Measurements from ENCODE around the gene PNPLA2.

The PNPLA2 gene

DNA sequence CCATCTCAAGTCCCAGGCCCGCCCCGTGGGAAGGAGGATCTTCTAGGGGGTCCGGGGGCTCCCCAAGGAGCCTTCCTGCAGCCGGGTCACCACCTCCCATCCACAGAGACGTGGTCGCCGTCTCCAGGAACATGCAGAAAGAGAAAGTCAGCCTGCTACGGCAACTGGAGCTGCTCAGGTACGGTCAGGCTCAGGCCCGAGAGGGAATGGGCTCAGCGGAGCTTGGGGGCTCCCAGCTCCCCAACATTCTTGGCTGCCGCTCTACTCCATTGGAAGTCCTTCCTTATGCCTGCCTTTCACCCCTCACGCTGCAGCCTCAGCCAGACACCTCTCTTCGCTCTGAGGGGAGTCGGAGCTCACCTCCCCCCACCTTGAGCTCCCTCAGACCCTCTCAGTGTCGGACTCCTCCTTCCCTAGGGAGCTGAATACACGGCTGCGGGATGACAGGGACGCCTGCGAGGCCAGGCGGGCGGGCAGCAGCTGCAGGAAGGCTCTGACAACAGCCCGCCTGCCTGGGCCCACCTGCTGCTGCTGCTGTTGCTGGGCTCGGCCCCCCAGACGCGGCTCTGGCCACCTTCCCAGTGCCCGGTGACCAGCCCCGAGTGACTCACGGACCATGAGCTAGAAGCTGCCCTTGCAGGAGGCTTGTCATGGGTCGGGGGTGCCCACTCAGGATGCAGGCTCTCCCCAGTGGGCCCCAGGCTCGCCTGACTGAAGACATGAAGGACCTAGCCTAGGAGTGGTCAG, 12.6 kb downstream of the PNPLA2 start:
- Histone ChIP-seq H3K27ac (ENCODE audit: low read length) (no peak overlapping the region), H3K9ac (ENCODE audit: low read depth, low read length) (no peak overlapping the region), H3K4me3 (ENCODE audit: low read length) (peak overlapping the region; percentile 56), H3K4me1 (ENCODE audit: insufficient read depth, low read length) (peaks cover 25% of the 10 kb centered on the region), H3K36me3 (ENCODE audit: insufficient read depth, low read depth, low read length) (no peaks in the 10 kb centered on the region), H3K27me3 (ENCODE audit: insufficient read depth, low read length) (peaks cover 70% of the 10 kb centered on the region), H3K9me3 (ENCODE audit: insufficient read depth, low read depth, low read length) (no peaks in the 10 kb centered on the region)

DNA sequence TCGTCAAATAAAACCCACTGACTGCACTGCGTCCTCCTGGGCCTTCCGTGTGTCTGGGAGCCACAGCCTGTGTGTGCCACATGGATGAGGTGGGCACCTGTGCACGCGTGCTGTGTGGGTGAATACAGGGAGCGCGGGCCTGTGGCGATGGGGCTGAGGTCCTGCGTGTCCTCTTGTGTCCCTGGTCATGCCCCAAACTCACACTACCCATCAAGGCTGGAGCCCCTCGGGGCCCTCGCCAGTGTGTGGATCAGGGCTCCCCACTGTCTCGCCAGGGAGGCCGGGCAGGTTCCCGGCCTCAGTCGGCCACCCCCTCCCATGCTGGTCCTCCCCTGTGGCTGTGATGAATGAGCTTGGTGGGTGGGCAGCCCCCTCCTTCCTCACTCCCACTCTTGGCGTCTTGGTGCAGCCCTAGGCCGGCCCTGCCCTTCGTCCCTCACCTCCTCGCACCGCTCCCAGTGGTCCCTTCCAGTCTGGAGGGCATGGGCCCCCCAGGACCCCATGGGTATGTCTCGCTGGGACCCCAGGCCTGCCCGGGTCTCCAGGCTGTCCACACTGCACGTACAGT, 13.3 kb downstream of the PNPLA2 start:
- H3K9ac ChIP-seq (ENCODE audit: low read depth, low read length) = no peak overlapping the region
- H3K27me3 ChIP-seq (ENCODE audit: insufficient read depth, low read length) = peaks cover 62% of the 10 kb centered on the region
- peak overlapping the region; percentile 53 for H3K4me3 ChIP-seq (ENCODE audit: low read length)
- H3K27ac ChIP-seq (ENCODE audit: low read length) = no peak overlapping the region
- peaks cover 6% of the 10 kb centered on the region; the same call in 1 of the 2 replicates for H3K36me3 ChIP-seq (ENCODE audit: insufficient read depth, low read depth, low read length)
- H3K9me3 ChIP-seq (ENCODE audit: insufficient read depth, low read depth, low read length) = no peaks in the 10 kb centered on the region
- peaks cover 25% of the 10 kb centered on the region for H3K4me1 ChIP-seq (ENCODE audit: insufficient read depth, low read length)

DNA sequence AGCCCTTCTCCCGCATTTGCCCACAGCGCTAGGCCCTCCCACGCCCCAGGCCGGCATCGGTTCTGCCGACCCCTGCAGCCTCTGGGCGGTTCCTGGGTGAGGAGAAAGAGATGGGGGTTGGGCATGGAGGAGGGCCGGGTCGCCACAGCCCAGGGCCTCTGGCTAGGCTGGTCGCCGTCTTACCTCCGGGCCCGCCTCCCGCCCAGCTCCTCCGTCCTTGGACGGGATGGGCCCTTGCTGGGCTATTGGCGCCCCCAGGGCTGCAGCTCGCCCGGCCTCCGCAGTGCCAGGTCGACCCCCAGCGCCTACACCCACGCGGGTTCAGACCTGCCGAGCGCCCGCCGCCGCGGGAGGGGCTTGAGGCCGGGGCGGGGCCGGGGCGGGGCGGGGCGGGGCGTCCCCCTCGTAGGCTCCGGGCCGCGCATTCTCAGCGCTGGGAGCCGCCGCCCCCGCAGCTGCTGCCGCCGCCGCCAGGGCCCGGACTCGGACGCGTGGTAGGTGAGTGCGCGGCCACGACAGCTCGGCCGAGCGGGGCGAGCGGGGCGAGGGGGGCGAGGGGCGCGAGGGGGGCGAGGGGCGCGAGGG, 13.9 kb downstream of the PNPLA2 start, which contains the start of gene CD151:
CD151 (plus strand) TSS at position 424 of the 585 bp plus-strand sequence. CDS start 3,118 bp downstream, outside the sequence.
- Histone ChIP-seq H3K27ac (ENCODE audit: low read length) (no peak within 1 kb of the TSS), H3K9me3 (ENCODE audit: insufficient read depth, low read depth, low read length) (no peaks in the 10 kb centered on the region), H3K4me1 (ENCODE audit: insufficient read depth, low read length) (peaks cover 25% of the 10 kb centered on the region), H3K4me3 (ENCODE audit: low read length) (peak within 1 kb of the TSS; percentile 69), H3K36me3 (ENCODE audit: insufficient read depth, low read depth, low read length) (peaks cover 12% of the 10 kb centered on the region; the same call in 1 of the 2 replicates), H3K27me3 (ENCODE audit: insufficient read depth, low read length) (peaks cover 58% of the 10 kb centered on the region), H3K9ac (ENCODE audit: low read depth, low read length) (peak within 1 kb of the TSS; percentile 74; the same call in 1 of the 2 replicates)

DNA sequence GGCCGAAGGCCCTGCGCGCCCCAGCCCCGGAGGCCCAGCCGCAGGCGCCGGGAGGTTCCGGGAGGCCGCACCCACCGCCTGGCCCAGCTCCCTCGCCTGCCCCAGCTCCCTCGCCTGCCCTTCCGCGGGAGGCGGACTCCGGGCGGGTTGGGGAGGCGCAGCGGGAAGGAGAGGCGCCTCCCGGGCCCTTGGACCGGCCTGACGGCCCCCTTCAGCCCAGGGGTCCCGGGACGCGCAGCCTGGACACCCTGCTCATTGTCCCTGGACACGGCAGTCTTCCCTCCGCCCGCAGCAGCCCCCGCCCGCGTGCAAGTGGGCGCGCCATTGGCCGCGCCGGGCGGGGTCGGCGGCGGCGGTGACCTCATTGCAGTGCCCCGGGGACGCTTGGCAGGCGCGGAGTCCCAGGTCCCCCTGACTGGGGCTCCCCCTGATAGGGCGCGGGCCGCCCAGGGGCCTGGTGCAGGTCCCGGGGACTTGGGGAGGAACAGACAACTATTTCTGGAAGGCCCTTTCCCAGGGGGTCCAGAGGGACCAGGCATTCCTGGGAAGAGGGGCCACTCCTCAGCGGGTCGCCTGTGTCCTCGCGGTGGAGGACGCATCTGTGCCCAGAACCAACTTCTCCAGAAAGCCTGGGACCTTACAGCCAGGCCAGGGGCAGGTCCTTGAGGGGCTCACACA, 14.5 kb downstream of the PNPLA2 start:
- peaks cover 19% of the 10 kb centered on the region for H3K4me1 ChIP-seq (ENCODE audit: insufficient read depth, low read length)
- peaks cover 51% of the 10 kb centered on the region for H3K27me3 ChIP-seq (ENCODE audit: insufficient read depth, low read length)
- H3K4me3 ChIP-seq (ENCODE audit: low read length) = peak overlapping the region; percentile 69
- no peak overlapping the region for H3K27ac ChIP-seq (ENCODE audit: low read length)
- no peaks in the 10 kb centered on the region for H3K9me3 ChIP-seq (ENCODE audit: insufficient read depth, low read depth, low read length)
- peak overlapping the region; percentile 74; the same call in 1 of the 2 replicates for H3K9ac ChIP-seq (ENCODE audit: low read depth, low read length)
- H3K36me3 ChIP-seq (ENCODE audit: insufficient read depth, low read depth, low read length) = peaks cover 17% of the 10 kb centered on the region; the same call in 1 of the 2 replicates

DNA sequence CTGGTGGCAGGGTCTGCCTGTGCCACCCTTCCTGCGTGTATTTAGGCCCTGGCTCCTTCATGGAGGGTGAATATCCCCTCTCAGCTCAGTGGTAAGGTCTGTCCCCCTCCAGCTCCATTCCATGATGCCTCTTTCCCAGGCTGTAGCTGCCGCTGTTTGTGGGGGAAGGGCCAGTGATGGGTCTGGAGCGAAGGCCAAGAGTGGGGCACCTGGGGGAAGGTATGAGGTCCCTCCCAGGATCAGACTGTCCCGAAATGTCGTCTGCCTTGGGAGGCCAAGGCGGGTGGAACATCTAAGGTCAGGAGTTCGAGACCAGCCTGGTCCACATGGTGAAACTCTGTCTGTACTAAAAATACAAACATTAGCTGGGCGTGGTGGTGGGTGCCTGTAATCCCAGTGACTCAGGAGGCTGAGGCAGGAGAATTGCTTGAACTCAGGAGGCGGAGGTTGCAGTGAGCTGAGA, 15.2 kb downstream of the PNPLA2 start:
- Histone ChIP-seq H3K4me1 (ENCODE audit: insufficient read depth, low read length) (peaks cover 18% of the 10 kb centered on the region), H3K27ac (ENCODE audit: low read length) (no peak overlapping the region), H3K4me3 (ENCODE audit: low read length) (peak overlapping the region; percentile 69; the same call in 1 of the 2 replicates), H3K27me3 (ENCODE audit: insufficient read depth, low read length) (peaks cover 45% of the 10 kb centered on the region), H3K36me3 (ENCODE audit: insufficient read depth, low read depth, low read length) (peaks cover 22% of the 10 kb centered on the region; the same call in 1 of the 2 replicates), H3K9me3 (ENCODE audit: insufficient read depth, low read depth, low read length) (no peaks in the 10 kb centered on the region), H3K9ac (ENCODE audit: low read depth, low read length) (no peak overlapping the region)

DNA sequence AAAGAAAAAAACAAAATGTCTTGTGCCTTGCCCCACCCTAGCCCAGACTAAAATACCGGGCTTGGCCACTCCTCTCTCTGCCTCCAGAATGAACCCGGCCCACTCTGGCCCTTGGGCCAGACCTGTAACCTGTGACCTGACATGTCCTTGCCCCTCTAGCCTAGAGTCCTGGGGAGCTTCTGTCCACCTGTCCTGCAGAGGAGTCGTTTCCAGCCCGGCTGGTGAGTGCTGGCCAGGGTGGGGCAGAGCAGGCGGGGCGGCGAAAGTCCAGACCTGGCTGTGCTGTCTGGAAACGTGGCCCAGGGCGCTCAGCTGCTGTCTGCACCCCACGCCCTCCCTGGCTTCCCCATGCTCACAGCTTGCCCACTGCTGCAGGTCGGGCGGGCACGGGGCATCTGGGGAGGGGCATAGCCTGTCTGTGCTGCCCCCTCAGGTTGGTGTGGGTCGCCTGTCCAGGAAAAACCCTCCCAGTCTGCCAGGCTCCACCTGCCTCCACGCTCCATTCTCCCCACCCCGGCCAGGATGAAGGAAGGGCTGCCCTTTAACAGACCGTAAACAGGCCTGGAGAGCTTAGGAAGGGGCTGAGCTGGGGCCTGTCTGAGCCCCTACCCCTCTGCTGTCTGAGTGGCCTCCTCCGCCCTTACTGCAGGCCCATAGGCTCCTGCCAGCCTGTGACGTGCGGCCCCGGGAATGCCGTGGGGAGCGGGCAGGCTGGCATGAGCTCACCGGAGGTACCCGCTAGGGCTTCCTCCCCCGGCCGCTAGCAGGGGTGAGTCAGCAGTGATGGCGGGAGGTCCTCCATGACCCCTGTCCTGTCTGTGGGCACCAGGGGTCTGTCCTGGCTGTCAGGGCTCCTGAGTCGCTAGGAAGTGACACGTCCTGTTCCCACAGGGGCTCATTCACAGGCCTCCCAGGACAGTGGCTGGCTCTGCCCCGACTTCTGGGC, 15.9 kb downstream of the PNPLA2 start:
- H3K9ac ChIP-seq (ENCODE audit: low read depth, low read length) = no peak overlapping the region
- H3K4me3 ChIP-seq (ENCODE audit: low read length) = no peak overlapping the region
- H3K9me3 ChIP-seq (ENCODE audit: insufficient read depth, low read depth, low read length) = no peaks in the 10 kb centered on the region
- H3K36me3 ChIP-seq (ENCODE audit: insufficient read depth, low read depth, low read length) = peaks cover 30% of the 10 kb centered on the region
- peaks cover 37% of the 10 kb centered on the region for H3K27me3 ChIP-seq (ENCODE audit: insufficient read depth, low read length)
- peaks cover 16% of the 10 kb centered on the region for H3K4me1 ChIP-seq (ENCODE audit: insufficient read depth, low read length)
- H3K27ac ChIP-seq (ENCODE audit: low read length) = no peak overlapping the region

DNA sequence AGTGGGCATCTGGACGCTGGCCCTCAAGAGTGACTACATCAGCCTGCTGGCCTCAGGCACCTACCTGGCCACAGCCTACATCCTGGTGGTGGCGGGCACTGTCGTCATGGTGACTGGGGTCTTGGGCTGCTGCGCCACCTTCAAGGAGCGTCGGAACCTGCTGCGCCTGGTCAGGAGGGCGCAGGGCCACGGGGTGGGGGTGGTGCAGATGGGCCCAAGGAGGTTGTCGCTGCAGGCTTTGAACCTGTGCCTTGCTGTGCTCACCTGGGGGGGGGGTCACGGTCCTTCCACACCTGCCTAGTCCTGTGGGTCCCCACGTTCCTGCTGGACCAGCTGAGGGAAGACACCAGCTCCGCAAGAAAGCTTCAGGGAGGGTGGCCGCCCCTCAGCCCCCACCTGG, 17.6 kb downstream of the PNPLA2 start:
- H3K9me3 ChIP-seq (ENCODE audit: insufficient read depth, low read depth, low read length) = no peaks in the 10 kb centered on the region
- H3K4me3 ChIP-seq (ENCODE audit: low read length) = no peak overlapping the region
- H3K27me3 ChIP-seq (ENCODE audit: insufficient read depth, low read length) = peaks cover 21% of the 10 kb centered on the region
- no peak overlapping the region for H3K9ac ChIP-seq (ENCODE audit: low read depth, low read length)
- peaks cover 21% of the 10 kb centered on the region for H3K4me1 ChIP-seq (ENCODE audit: insufficient read depth, low read length)
- no peak overlapping the region for H3K27ac ChIP-seq (ENCODE audit: low read length)
- peaks cover 43% of the 10 kb centered on the region for H3K36me3 ChIP-seq (ENCODE audit: insufficient read depth, low read depth, low read length)

DNA sequence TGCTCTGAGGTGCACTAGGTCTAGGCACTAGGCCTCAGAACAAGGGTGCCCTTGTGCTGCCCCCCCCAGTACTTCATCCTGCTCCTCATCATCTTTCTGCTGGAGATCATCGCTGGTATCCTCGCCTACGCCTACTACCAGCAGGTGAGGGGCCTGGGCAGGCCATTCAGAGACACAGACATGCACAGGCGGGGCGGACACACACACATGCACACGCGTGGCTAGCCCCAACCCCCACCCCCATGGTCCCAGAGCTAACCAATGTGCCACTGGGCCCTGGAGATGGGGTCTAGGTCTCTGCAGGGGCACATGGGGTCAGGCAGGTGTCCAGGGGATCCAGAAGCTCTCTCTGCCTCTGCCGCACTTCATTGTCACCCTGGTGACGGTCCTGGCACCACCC, 18.0 kb downstream of the PNPLA2 start:
- Histone ChIP-seq H3K36me3 (ENCODE audit: insufficient read depth, low read depth, low read length) (peaks cover 43% of the 10 kb centered on the region), H3K27me3 (ENCODE audit: insufficient read depth, low read length) (peaks cover 17% of the 10 kb centered on the region), H3K4me3 (ENCODE audit: low read length) (no peak overlapping the region), H3K27ac (ENCODE audit: low read length) (no peak overlapping the region), H3K9me3 (ENCODE audit: insufficient read depth, low read depth, low read length) (no peaks in the 10 kb centered on the region), H3K9ac (ENCODE audit: low read depth, low read length) (no peak overlapping the region), H3K4me1 (ENCODE audit: insufficient read depth, low read length) (peaks cover 19% of the 10 kb centered on the region)

DNA sequence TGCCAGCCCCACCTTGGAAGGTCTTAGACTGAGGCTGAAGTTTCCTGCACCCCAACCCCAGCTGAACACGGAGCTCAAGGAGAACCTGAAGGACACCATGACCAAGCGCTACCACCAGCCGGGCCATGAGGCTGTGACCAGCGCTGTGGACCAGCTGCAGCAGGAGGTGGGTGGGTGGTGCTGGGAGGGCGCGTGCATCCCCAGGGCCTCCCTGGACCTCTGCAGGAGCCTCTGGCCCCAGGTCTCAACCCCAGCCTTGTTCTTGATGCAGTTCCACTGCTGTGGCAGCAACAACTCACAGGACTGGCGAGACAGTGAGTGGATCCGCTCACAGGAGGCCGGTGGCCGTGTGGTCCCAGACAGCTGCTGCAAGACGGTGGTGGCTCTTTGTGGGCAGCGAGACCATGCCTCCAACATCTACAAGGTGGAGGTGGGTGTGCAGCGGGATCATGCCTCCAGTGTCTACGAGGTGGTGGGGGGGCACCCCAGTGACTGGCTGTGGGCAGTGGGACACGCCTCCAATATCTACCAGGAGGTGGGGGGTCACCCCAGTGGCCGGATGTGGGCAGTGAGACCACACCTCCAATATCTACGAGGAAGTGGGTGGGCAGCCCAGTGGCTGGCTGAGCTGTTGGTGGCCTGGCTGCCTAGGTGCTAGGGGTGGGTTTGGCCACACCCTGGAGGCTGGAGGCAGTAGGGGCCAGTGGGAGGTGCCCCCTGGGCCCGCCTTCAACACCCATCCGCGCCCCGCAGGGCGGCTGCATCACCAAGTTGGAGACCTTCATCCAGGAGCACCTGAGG, 18.7 kb downstream of the PNPLA2 start:
- peaks cover 43% of the 10 kb centered on the region for H3K36me3 ChIP-seq (ENCODE audit: insufficient read depth, low read depth, low read length)
- no peaks in the 10 kb centered on the region for H3K9me3 ChIP-seq (ENCODE audit: insufficient read depth, low read depth, low read length)
- H3K27ac ChIP-seq (ENCODE audit: low read length) = no peak overlapping the region
- no peak overlapping the region for H3K9ac ChIP-seq (ENCODE audit: low read depth, low read length)
- H3K27me3 ChIP-seq (ENCODE audit: insufficient read depth, low read length) = peaks cover 10% of the 10 kb centered on the region; the same call in 1 of the 2 replicates
- peaks cover 13% of the 10 kb centered on the region for H3K4me1 ChIP-seq (ENCODE audit: insufficient read depth, low read length)
- no peak overlapping the region for H3K4me3 ChIP-seq (ENCODE audit: low read length)

DNA sequence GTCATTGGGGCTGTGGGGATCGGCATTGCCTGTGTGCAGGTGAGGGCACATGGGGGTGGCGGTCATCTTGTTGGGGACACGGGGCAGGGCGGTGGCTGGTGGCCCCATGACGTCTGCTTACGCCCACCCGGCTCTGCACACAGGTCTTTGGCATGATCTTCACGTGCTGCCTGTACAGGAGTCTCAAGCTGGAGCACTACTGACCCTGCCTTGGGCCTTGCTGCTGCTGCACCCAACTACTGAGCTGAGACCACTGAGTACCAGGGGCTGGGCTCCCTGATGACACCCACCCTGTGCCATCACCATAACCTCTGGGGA, 19.2 kb downstream of the PNPLA2 start:
- H3K4me1 ChIP-seq (ENCODE audit: insufficient read depth, low read length) = peaks cover 13% of the 10 kb centered on the region
- no peak overlapping the region for H3K27ac ChIP-seq (ENCODE audit: low read length)
- H3K27me3 ChIP-seq (ENCODE audit: insufficient read depth, low read length) = peaks cover 8% of the 10 kb centered on the region; the same call in 1 of the 2 replicates
- H3K4me3 ChIP-seq (ENCODE audit: low read length) = no peak overlapping the region
- peaks cover 43% of the 10 kb centered on the region for H3K36me3 ChIP-seq (ENCODE audit: insufficient read depth, low read depth, low read length)
- no peak overlapping the region for H3K9ac ChIP-seq (ENCODE audit: low read depth, low read length)
- H3K9me3 ChIP-seq (ENCODE audit: insufficient read depth, low read depth, low read length) = no peaks in the 10 kb centered on the region

Measured in iPS-20b (cell line).